ENCODE results near the gene DNAH2. TPM values are rescaled to one million over a fixed set of nuclear protein-coding genes. Genes with fewer than 3 reads are reported as not detected.

DNAH2 gene
- total and polyA plus RNA-seq, 2 of the 8 experiments (the other 6 are each of a cell fraction or from before 2014, with no cell fraction given): 0.13 to 0.18 TPM

- no peak for TF ChIP-seq CHD7 (IDR thresholded peaks at IDR 0.05; ENCODE audit: insufficient replicate concordance, low read length)
- TF ChIP-seq FOSL1 (IDR thresholded peaks at IDR 0.05; ENCODE audit: insufficient read depth, low read depth, low read length): no peak
- no peak for TF ChIP-seq KDM5A (IDR thresholded peaks at IDR 0.05; ENCODE audit: low read length)
- TF ChIP-seq CBX8 (IDR thresholded peaks at IDR 0.05; ENCODE audit: borderline replicate concordance, low read depth, low read length): no peak
- TF ChIP-seq EP300 (IDR thresholded peaks at IDR 0.05; ENCODE audit: borderline replicate concordance in 1 of 2, low read depth in 2 of 2, low read length in 2 of 2): no peak
- no peak for TF ChIP-seq NRF1 (IDR thresholded peaks at IDR 0.05; ENCODE audit: low read depth, low read length)
- TF ChIP-seq SUZ12 (IDR thresholded peaks at IDR 0.05; ENCODE audit: low read length): no peak
- TF ChIP-seq HDAC2 (IDR thresholded peaks at IDR 0.05; ENCODE audit: borderline replicate concordance in 1 of 2, low read depth in 2 of 2, low read length in 2 of 2): no peak
- TF ChIP-seq CBX5 (IDR thresholded peaks at IDR 0.05; ENCODE audit: low read depth, low read length): no peak
These were observed 9.4 kb upstream of the DNAH2 start (continued) for GRCh38 chr17:7707858-7708750.
